Measurements from ENCODE around the gene RAB31.
A peak's percentile ranks its signal among the peaks of the same experiment; 100 is the strongest.

Gene RAB31

DNA sequence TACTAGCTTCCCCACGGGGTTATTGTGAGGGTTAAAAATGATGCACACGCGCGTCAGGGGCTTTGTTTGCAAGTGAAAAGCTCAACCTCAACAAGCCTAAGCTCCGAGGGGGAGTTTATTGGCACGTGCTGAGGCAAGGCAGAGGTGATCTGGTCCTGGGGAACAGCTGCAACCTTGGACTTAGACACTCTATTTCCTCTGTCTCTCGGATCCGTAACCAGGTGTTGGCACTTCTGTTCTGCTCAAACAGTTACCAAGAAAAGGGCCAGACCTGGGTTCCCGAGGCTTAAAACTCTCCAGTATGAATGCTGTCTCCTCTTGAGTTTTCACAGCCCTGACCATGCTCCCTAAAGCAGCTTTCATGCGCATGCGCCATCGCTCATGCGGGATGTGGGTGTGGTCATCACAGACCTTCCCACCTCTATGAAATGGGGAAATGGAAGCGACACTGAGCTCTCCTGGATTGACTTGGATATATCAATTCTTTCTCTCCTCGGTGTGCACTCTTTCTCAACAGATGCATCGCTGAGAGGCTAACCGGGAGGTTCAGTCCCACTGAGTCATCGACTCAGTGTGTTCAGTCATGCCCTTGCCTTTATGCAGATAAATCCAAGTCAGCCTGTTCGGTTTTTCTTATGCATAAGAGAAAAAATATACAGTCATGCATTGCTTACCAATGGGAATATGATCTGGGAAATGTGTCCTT is 19.9 kb upstream of the RAB31 start:
- no peak for DNase-seq (ENCODE audit: low read depth, low spot score)
- TF ChIP-seq FOXP2 (optimal IDR thresholded peaks at IDR 0.05; ENCODE audit: control extremely low read depth, extremely low read length, insufficient read depth) (no peak), POLR2AphosphoS5 (IDR thresholded peaks at IDR 0.05; ENCODE audit: borderline replicate concordance, low read depth, low read length) (no peak), EZH2 (IDR thresholded peaks at IDR 0.05) (no peak)
- H3K4me3 ChIP-seq: no peak overlapping the region
- no peaks in the 10 kb centered on the region for H3K9me3 ChIP-seq (ENCODE audit: low read depth, low read length)
- H3K9ac ChIP-seq (ENCODE audit: insufficient read length): no peak overlapping the region
- H3K36me3 ChIP-seq (ENCODE audit: insufficient read depth, low read length): no peaks in the 10 kb centered on the region
- no peak overlapping the region for H3K27ac ChIP-seq

DNA sequence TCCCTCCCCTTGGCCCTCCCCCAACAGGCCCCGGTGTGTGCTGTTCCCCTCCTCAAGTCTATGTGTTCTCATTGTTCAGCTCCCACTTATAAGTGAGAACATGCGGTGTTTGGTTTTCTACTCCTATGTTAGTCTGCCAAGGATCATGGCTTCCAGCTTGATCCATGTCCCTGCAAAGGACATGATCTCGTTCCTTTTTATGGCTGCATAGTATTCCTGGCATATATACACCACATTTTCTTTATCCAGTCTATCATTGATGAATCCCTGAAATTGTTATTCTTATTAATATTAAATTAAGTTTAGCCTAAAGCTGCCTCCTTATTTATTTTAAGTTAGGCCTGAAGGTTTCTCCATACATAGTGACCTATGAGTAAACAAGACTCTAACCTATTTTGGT is 18.8 kb upstream of the RAB31 start:
- Histone ChIP-seq H3K27ac (no peak overlapping the region), H3K9ac (ENCODE audit: insufficient read length) (no peak overlapping the region), H3K36me3 (ENCODE audit: insufficient read depth, low read length) (no peaks in the 10 kb centered on the region), H3K9me3 (ENCODE audit: low read depth, low read length) (no peaks in the 10 kb centered on the region), H3K4me3 (no peak overlapping the region)
- DNase-seq (ENCODE audit: low read depth, low spot score): no peak
- TF ChIP-seq FOXP2 (optimal IDR thresholded peaks at IDR 0.05; ENCODE audit: control extremely low read depth, extremely low read length, insufficient read depth) (no peak), EZH2 (IDR thresholded peaks at IDR 0.05) (no peak), POLR2AphosphoS5 (IDR thresholded peaks at IDR 0.05; ENCODE audit: borderline replicate concordance, low read depth, low read length) (no peak)

DNA sequence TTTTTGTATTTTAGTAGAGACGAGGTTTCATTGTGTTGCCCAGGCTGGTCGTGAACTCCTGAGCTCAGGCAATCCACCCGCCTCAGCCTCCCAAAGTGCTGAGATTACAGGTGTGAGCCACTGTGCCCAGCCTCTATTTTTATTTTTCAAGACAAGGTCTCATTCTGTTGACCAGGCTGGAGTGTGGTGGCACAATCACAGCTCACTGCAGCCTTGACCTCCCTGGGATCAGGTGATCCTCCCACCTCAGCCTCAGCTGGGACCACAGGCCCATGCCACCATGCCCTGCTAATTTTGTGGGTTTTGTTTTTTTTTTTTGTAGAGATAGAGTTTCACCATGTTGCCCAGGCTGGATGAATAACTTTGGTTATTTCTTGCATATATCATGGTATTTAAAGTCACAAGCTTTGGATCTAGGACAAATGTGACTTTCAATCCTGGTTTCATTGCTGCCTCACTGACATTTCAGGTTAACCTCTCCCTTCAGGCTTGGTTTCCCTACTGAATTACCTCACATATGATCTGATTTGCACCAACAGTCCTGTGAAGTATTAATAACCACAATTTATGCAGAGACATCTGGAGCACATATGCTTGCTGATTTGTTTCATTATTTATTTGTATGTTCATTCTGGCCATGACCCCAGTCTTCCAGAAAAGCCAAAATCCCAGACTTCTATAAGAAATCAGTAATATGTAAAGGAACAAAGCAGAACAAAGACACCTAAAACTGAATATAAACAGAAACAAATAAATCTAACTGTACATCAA is 17.5 kb upstream of the RAB31 start:
- no peak for TF ChIP-seq EZH2 (IDR thresholded peaks at IDR 0.05)
- TF ChIP-seq POLR2AphosphoS5 (IDR thresholded peaks at IDR 0.05; ENCODE audit: borderline replicate concordance, low read depth, low read length): no peak
- no peak for TF ChIP-seq FOXP2 (optimal IDR thresholded peaks at IDR 0.05; ENCODE audit: control extremely low read depth, extremely low read length, insufficient read depth)
- DNase-seq (ENCODE audit: low read depth, low spot score): no peak
- Histone ChIP-seq H3K27ac (peak overlapping the region; percentile 63), H3K4me3 (peak overlapping the region; percentile 6; the same call in 1 of the 2 replicates), H3K9ac (ENCODE audit: insufficient read length) (no peak overlapping the region), H3K36me3 (ENCODE audit: insufficient read depth, low read length) (no peaks in the 10 kb centered on the region), H3K9me3 (ENCODE audit: low read depth, low read length) (no peaks in the 10 kb centered on the region)

DNA sequence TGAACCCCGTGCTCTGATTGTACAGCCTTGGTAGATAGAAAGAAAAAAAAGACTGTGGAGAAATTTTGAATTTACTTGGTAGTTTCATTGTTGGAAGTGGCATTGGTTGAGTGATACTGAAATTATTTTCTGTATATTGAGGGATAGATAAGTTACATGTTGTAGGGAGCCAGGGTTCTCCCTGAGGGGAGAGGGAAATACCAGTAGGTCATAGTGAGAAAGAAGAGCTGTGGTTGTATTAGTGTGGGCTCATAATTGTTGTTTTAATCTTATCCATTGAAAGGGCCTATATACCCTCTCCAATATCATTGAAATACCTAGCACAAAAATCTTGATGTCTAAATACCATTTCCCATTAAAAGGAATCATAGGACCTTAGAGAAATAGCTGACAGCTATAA is 16.9 kb upstream of the RAB31 start:
- no peak for DNase-seq (ENCODE audit: low read depth, low spot score)
- Histone ChIP-seq H3K4me3 (peak overlapping the region; percentile 6; the same call in 1 of the 2 replicates), H3K27ac (peak overlapping the region; percentile 63), H3K9me3 (ENCODE audit: low read depth, low read length) (no peaks in the 10 kb centered on the region), H3K36me3 (ENCODE audit: insufficient read depth, low read length) (no peaks in the 10 kb centered on the region), H3K9ac (ENCODE audit: insufficient read length) (no peak overlapping the region)
- TF ChIP-seq FOXP2 (optimal IDR thresholded peaks at IDR 0.05; ENCODE audit: control extremely low read depth, extremely low read length, insufficient read depth) (no peak), EZH2 (IDR thresholded peaks at IDR 0.05) (no peak), POLR2AphosphoS5 (IDR thresholded peaks at IDR 0.05; ENCODE audit: borderline replicate concordance, low read depth, low read length) (no peak)

DNA sequence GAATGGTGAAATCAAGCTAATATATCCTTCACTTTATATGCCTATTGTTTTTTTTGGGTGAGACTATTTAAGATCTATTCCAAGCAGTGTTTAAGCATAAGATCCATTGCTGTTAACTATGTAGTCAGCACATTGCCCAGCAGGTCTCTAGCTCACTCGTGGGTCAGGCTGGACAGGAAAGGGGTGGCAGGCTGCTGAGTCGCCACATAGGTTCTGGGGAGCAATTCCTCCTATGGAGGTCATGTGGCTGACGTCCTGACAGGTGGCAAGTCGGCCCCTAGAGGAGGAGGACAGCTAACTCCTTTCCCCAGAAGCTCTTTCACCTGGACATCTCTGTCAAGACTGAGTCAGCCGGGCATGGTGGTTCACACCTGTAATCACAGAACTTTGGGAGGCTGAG is 13.9 kb upstream of the RAB31 start:
- H3K27ac ChIP-seq: no peak overlapping the region
- H3K9ac ChIP-seq (ENCODE audit: insufficient read length): no peak overlapping the region
- TF ChIP-seq EZH2 (IDR thresholded peaks at IDR 0.05) (no peak), FOXP2 (optimal IDR thresholded peaks at IDR 0.05; ENCODE audit: control extremely low read depth, extremely low read length, insufficient read depth) (no peak), POLR2AphosphoS5 (IDR thresholded peaks at IDR 0.05; ENCODE audit: borderline replicate concordance, low read depth, low read length) (no peak)
- H3K4me3 ChIP-seq: no peak overlapping the region
- no peak for DNase-seq (ENCODE audit: low read depth, low spot score)
- H3K36me3 ChIP-seq (ENCODE audit: insufficient read depth, low read length): no peaks in the 10 kb centered on the region
- no peaks in the 10 kb centered on the region for H3K9me3 ChIP-seq (ENCODE audit: low read depth, low read length)

DNA sequence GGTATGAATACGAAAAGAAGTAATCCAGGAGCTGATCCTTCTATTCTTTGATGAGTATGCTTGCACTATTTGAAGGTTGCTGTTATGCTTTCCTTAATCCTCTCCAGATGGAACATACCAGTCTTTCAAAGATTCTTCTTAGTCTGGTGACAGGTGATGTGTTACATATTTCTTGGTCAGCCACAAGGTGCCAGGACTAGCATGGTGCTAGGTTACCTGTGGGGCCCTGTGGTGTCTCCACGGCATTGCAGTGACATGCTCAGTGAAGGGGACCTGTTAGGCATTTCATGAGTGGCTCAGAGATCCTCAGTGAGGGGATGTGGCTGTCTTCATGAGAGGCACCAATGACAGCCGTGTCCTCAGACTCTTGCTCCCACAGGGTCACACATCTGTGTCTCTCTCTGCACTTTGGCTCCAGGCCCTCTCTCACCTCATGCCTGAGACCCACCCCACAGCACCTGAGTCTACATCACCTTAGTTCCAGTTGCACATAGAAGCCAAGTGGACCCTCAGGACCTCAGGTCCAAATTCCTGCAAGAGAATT is 13.1 kb upstream of the RAB31 start:
- DNase-seq (ENCODE audit: low read depth, low spot score): no peak
- no peak for TF ChIP-seq FOXP2 (optimal IDR thresholded peaks at IDR 0.05; ENCODE audit: control extremely low read depth, extremely low read length, insufficient read depth)
- no peak for TF ChIP-seq POLR2AphosphoS5 (IDR thresholded peaks at IDR 0.05; ENCODE audit: borderline replicate concordance, low read depth, low read length)
- TF ChIP-seq EZH2 (IDR thresholded peaks at IDR 0.05): no peak
- Histone ChIP-seq H3K9me3 (ENCODE audit: low read depth, low read length) (no peaks in the 10 kb centered on the region), H3K4me3 (no peak overlapping the region), H3K27ac (no peak overlapping the region), H3K36me3 (ENCODE audit: insufficient read depth, low read length) (no peaks in the 10 kb centered on the region), H3K9ac (ENCODE audit: insufficient read length) (no peak overlapping the region)

DNA sequence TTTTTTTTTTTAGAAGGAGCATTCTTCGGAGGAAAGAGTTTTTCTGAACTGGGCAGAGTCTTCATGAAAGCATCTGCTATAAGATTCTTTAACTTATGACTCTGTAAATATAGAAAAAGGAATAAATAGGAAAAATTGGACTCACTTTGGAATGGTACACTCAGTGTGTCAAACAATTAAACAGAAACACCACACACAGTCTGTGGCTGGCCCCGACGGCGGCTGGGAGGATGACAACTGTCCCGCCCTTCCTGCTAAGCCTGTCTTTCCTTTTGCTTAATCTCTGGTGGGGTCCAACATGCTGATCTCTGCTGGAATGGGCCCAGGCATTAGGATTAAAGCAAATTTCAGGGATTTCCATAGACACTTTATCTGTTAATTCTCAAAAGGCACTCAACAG is 12.5 kb upstream of the RAB31 start:
- Histone ChIP-seq H3K27ac (no peak overlapping the region), H3K4me3 (no peak overlapping the region), H3K9ac (ENCODE audit: insufficient read length) (no peak overlapping the region), H3K9me3 (ENCODE audit: low read depth, low read length) (no peaks in the 10 kb centered on the region), H3K36me3 (ENCODE audit: insufficient read depth, low read length) (no peaks in the 10 kb centered on the region)
- TF ChIP-seq POLR2AphosphoS5 (IDR thresholded peaks at IDR 0.05; ENCODE audit: borderline replicate concordance, low read depth, low read length): no peak
- TF ChIP-seq EZH2 (IDR thresholded peaks at IDR 0.05): no peak
- TF ChIP-seq FOXP2 (optimal IDR thresholded peaks at IDR 0.05; ENCODE audit: control extremely low read depth, extremely low read length, insufficient read depth): no peak
- no peak for DNase-seq (ENCODE audit: low read depth, low spot score)

DNA sequence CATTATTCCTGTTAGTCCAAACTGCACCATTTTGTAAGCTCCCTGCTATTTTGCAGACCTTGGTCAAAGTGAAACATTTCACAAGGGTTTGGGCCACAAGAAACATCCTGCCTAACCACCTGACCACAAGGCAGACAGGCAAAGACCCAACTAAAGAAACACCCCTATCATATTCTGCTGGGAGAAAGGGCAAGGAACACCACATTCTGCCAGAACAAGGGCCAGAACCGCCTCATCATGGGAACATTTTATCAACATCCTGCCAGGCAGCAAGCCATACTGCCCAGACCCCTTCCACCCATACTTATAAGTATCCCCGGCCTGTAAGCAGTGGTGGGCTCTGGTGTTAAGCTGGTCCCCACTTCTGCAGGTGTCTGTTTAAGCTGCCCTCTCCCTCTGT is 12.0 kb upstream of the RAB31 start:
- DNase-seq (ENCODE audit: low read depth, low spot score): no peak
- Histone ChIP-seq H3K9me3 (ENCODE audit: low read depth, low read length) (no peaks in the 10 kb centered on the region), H3K9ac (ENCODE audit: insufficient read length) (no peak overlapping the region), H3K27ac (no peak overlapping the region), H3K36me3 (ENCODE audit: insufficient read depth, low read length) (no peaks in the 10 kb centered on the region), H3K4me3 (no peak overlapping the region)
- TF ChIP-seq EZH2 (IDR thresholded peaks at IDR 0.05) (no peak), POLR2AphosphoS5 (IDR thresholded peaks at IDR 0.05; ENCODE audit: borderline replicate concordance, low read depth, low read length) (no peak), FOXP2 (optimal IDR thresholded peaks at IDR 0.05; ENCODE audit: control extremely low read depth, extremely low read length, insufficient read depth) (no peak)
